Measurements from ENCODE around the gene UGT3A1. TPM values are rescaled to one million over a fixed set of nuclear protein-coding genes. Genes with fewer than 3 reads are reported as not detected.
"Not testable (repeated sequence)": the region's sequence is repeated elsewhere in the genome, so short reads cannot be mapped to it uniquely, and the experiment has no call there.

Gene UGT3A1
- total RNA-seq, 1 donor from 2014 or later: 5.2 TPM

- H3K9me3 Mint-ChIP-seq (ENCODE audit: low read depth): peaks cover 3% of the 10 kb centered on the region
- H3K36me3 Mint-ChIP-seq (ENCODE audit: insufficient read depth): no peaks in the 10 kb centered on the region
- H3K4me1 Mint-ChIP-seq (ENCODE audit: low read depth): peaks cover 2% of the 10 kb centered on the region
- no peak overlapping the region for H3K4me3 Mint-ChIP-seq (ENCODE audit: low read depth)
- H3K27me3 Mint-ChIP-seq: no peaks in the 10 kb centered on the region
- H3K27ac Mint-ChIP-seq: no peak overlapping the region
- no peak for TF ChIP-seq CTCF (IDR thresholded peaks at IDR 0.05; ENCODE audit: unreplicated experiment)
- DNase-seq (ENCODE audit: low spot score, unreplicated experiment): no peak
Measured at GRCh38 chr5:36029914-36030313, 38.7 kb upstream of the UGT3A1 start.

GRCh38 chr5:36028816-36029465, 37.8 kb upstream of the UGT3A1 start:
- H3K9me3 Mint-ChIP-seq (ENCODE audit: low read depth): peaks cover 3% of the 10 kb centered on the region
- no peak for DNase-seq (ENCODE audit: low spot score, unreplicated experiment)
- H3K4me3 Mint-ChIP-seq (ENCODE audit: low read depth): no peak overlapping the region
- no peaks in the 10 kb centered on the region for H3K36me3 Mint-ChIP-seq (ENCODE audit: insufficient read depth)
- peaks cover 2% of the 10 kb centered on the region for H3K4me1 Mint-ChIP-seq (ENCODE audit: low read depth)
- H3K27me3 Mint-ChIP-seq: no peaks in the 10 kb centered on the region
- TF ChIP-seq CTCF (IDR thresholded peaks at IDR 0.05; ENCODE audit: unreplicated experiment): no peak
- no peak overlapping the region for H3K27ac Mint-ChIP-seq

GRCh38 chr5:36027711-36028110, 36.5 kb upstream of the UGT3A1 start:
- H3K4me1 Mint-ChIP-seq (ENCODE audit: low read depth): no peaks in the 10 kb centered on the region
- no peak for TF ChIP-seq CTCF (IDR thresholded peaks at IDR 0.05; ENCODE audit: unreplicated experiment)
- H3K4me3 Mint-ChIP-seq (ENCODE audit: low read depth): no peak overlapping the region
- H3K9me3 Mint-ChIP-seq (ENCODE audit: low read depth): peaks cover 5% of the 10 kb centered on the region
- H3K27ac Mint-ChIP-seq: no peak overlapping the region
- no peaks in the 10 kb centered on the region for H3K36me3 Mint-ChIP-seq (ENCODE audit: insufficient read depth)
- no peaks in the 10 kb centered on the region for H3K27me3 Mint-ChIP-seq
- DNase-seq (ENCODE audit: low spot score, unreplicated experiment): no peak

GRCh38 chr5:36026706-36027465, 35.7 kb upstream of the UGT3A1 start:
- Mint-ChIP-seq H3K27me3 (no peaks in the 10 kb centered on the region), H3K9me3 (ENCODE audit: low read depth) (peaks cover 9% of the 10 kb centered on the region), H3K27ac (no peak overlapping the region), H3K36me3 (ENCODE audit: insufficient read depth) (no peaks in the 10 kb centered on the region), H3K4me1 (ENCODE audit: low read depth) (no peaks in the 10 kb centered on the region), H3K4me3 (ENCODE audit: low read depth) (no peak overlapping the region)
- TF ChIP-seq CTCF (IDR thresholded peaks at IDR 0.05; ENCODE audit: unreplicated experiment): no peak
- no peak for DNase-seq (ENCODE audit: low spot score, unreplicated experiment)

GRCh38 chr5:36022246-36022645, 31.1 kb upstream of the UGT3A1 start:
- not testable (repeated sequence) for H3K27ac Mint-ChIP-seq; H3K36me3 Mint-ChIP-seq (ENCODE audit: insufficient read depth); H3K4me1 Mint-ChIP-seq (ENCODE audit: low read depth); H3K27me3 Mint-ChIP-seq; DNase-seq (ENCODE audit: low spot score, unreplicated experiment); H3K4me3 Mint-ChIP-seq (ENCODE audit: low read depth)
- H3K9me3 Mint-ChIP-seq (ENCODE audit: low read depth): peaks cover 24% of the 10 kb centered on the region

GRCh38 chr5:36019584-36019983, 28.4 kb upstream of the UGT3A1 start:
- H3K9me3 Mint-ChIP-seq (ENCODE audit: low read depth): peaks cover 33% of the 10 kb centered on the region
- H3K36me3 Mint-ChIP-seq (ENCODE audit: insufficient read depth); H3K27me3 Mint-ChIP-seq: not testable (repeated sequence)

More at GRCh38 chr5:36019584-36019983, 28.4 kb upstream of the UGT3A1 start:
- H3K4me1 Mint-ChIP-seq (ENCODE audit: low read depth); DNase-seq (ENCODE audit: low spot score, unreplicated experiment); H3K27ac Mint-ChIP-seq; H3K4me3 Mint-ChIP-seq (ENCODE audit: low read depth): not testable (repeated sequence)

All from progenitor cell of endocrine pancreas (in vitro differentiated cells).